Astrocyte (in vitro differentiated cells and primary cell): ENCODE results near the gene TOMM40L. TPM values are rescaled to one million over a fixed set of nuclear protein-coding genes. Genes with fewer than 3 reads are reported as not detected.

Experiments used
- DNase-seq: peaks from one replicate; pipeline ENCODE4 v3.0.0-alpha.2; 2010; ENCODE audit warnings: low read depth
- FAIRE-seq: peaks from 2 replicates; lab custom pipeline; 2011; peaks lifted over from hg19 to GRCh38; lab: Jason Lieb, UNC
- H2AFZ ChIP-seq: 2 replicates; pipeline ENCODE4 v1.6.0; 2012; ENCODE audit warnings: low read depth, low read length, inconsistent platforms
- H3K27ac ChIP-seq: 2 replicates; pipeline ENCODE4 v1.5.1; 2011; ENCODE audit warnings: low read depth, low read length, inconsistent platforms
- H3K27me3 ChIP-seq: 2 replicates; pipeline ENCODE4 v1.6.0; 2011; ENCODE audit warnings: low read length, inconsistent platforms; ENCODE audit not compliant: insufficient read depth
- H3K36me3 ChIP-seq: 2 replicates; pipeline ENCODE4 v1.5.1; 2011; ENCODE audit warnings: low read length, inconsistent platforms; ENCODE audit not compliant: insufficient read depth
- H3K4me1 ChIP-seq: 2 replicates; pipeline ENCODE4 v1.5.1; 2011; ENCODE audit warnings: low read length, inconsistent platforms; ENCODE audit not compliant: insufficient read depth
- H3K4me2 ChIP-seq: 2 replicates; pipeline ENCODE4 v1.6.0; 2012; ENCODE audit warnings: low read length, inconsistent platforms
- H3K4me3 ChIP-seq: 2 replicates; pipeline ENCODE4 v1.5.1; 2011; ENCODE audit warnings: low read depth, mild to moderate bottlenecking, low read length, inconsistent platforms; ENCODE audit not compliant: insufficient read depth
- H3K79me2 ChIP-seq: 2 replicates; pipeline ENCODE4 v1.6.0; 2012; ENCODE audit warnings: mild to moderate bottlenecking, low read length, inconsistent platforms; ENCODE audit not compliant: insufficient read depth
- H3K9ac ChIP-seq: 2 replicates; pipeline ENCODE4 v1.6.0; 2012; ENCODE audit warnings: mild to moderate bottlenecking, low read length, inconsistent platforms
- H3K9me3 ChIP-seq: 2 replicates; pipeline ENCODE4 v1.5.1; 2012; ENCODE audit warnings: low read depth, mild to moderate bottlenecking, low read length, inconsistent platforms; ENCODE audit not compliant: insufficient read depth
- H4K20me1 ChIP-seq: 2 replicates; pipeline ENCODE4 v1.6.0; 2012; ENCODE audit warnings: low read length, inconsistent platforms; ENCODE audit not compliant: insufficient read depth
- H3K27ac Mint-ChIP-seq: one replicate; pipeline ENCODE4 v1.8.0; 2021; ENCODE audit warnings: mild to moderate bottlenecking, mixed read lengths; ENCODE audit not compliant: unreplicated experiment
- H3K27me3 Mint-ChIP-seq: one replicate; pipeline ENCODE4 v1.8.0; 2021; ENCODE audit warnings: low read depth, mixed read lengths; ENCODE audit not compliant: unreplicated experiment
- H3K36me3 Mint-ChIP-seq: one replicate; pipeline ENCODE4 v1.8.0; 2021; ENCODE audit warnings: low read depth, mixed read lengths; ENCODE audit not compliant: unreplicated experiment
- H3K4me1 Mint-ChIP-seq: one replicate; pipeline ENCODE4 v1.8.0; 2021; ENCODE audit warnings: low read depth, mixed read lengths; ENCODE audit not compliant: unreplicated experiment
- H3K4me3 Mint-ChIP-seq: one replicate; pipeline ENCODE4 v1.8.0; 2021; ENCODE audit warnings: mild to moderate bottlenecking, moderate library complexity, mixed read lengths; ENCODE audit not compliant: unreplicated experiment
- H3K9me3 Mint-ChIP-seq: one replicate; pipeline ENCODE4 v1.8.0; 2021; ENCODE audit warnings: mild to moderate bottlenecking, mixed read lengths; ENCODE audit not compliant: unreplicated experiment
- EZH2 ChIP-seq: IDR thresholded peaks from 2 replicates; pipeline ENCODE4 v1.6.1; 2012; ENCODE audit warnings: mild to moderate bottlenecking, low read length, inconsistent platforms; ENCODE audit not compliant: insufficient read depth
- total RNA-seq: library from RNA; stranded (reverse); gene quantifications from 2 replicates; pipeline ENCODE4 v1.2.1, GENCODE V29; 2021
- TF ChIP-seq, protein P1 (sequence below): IDR thresholded peaks from 2 replicates; pipeline ENCODE4 v1.5.1; 2011; ENCODE audit warnings: low read depth, mild to moderate bottlenecking, inconsistent platforms, low read length, moderate library complexity; ENCODE audit not compliant: insufficient read depth

The TOMM40L gene
- total RNA-seq, 1 donor from 2014 or later: 12.0 TPM

DNA sequence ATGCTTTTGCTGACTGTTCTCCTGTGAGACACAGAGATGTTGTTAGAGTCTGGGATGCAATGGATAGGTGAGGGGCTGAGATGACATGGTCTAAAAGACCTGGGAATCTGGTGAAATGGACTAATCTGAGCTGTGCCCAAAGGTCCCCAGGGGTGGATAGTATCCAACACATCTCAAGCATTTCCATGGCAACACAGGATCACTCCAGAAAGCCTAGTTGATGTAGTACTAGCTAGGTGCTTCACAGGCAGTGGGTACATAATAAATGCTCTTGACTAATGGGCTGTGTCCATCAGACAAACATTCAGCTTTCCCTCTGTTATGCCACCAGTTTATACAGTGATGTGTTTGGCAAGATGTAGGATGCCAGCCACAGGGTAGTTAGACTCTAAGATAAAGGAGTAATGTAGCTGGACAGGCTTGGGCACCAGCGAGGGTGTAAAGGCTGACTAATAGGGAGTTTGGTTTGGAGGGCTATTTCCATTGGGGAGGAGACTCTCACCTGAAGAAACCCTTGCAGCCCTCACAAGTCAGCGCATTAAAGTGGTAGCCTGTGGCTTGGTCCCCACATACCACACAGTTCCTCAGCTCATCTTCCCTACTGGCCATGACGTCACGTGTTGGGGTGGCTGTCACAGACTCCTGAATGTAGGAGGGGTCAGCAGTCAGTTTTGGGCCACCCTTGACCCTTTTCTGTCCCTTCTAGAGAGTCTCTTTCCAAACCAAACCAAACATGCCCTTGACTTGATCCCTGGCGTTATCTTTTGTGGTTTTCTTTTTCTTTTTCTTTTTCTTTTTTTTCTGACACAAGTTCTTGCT is 10.3 kb downstream of the TOMM40L start:
- no peaks in the 10 kb centered on the region for H3K9me3 ChIP-seq
- H3K9me3 Mint-ChIP-seq: no peaks in the 10 kb centered on the region
- H3K4me2 ChIP-seq: no peak overlapping the region
- peaks cover 2% of the 10 kb centered on the region for H3K27me3 Mint-ChIP-seq
- peaks cover 8% of the 10 kb centered on the region for H3K4me1 Mint-ChIP-seq
- no peak overlapping the region for H3K4me3 Mint-ChIP-seq
- FAIRE-seq (no peak), DNase-seq (no peak)
- no peak overlapping the region for H3K4me3 ChIP-seq
- H3K79me2 ChIP-seq: no peaks in the 10 kb centered on the region
- no peaks in the 10 kb centered on the region for H4K20me1 ChIP-seq
- no peaks in the 10 kb centered on the region for H3K36me3 ChIP-seq
- H3K27ac ChIP-seq: no peak overlapping the region
- no peaks in the 10 kb centered on the region for H3K36me3 Mint-ChIP-seq
- no peaks in the 10 kb centered on the region for H3K4me1 ChIP-seq
- TF ChIP-seq, protein P1, sequence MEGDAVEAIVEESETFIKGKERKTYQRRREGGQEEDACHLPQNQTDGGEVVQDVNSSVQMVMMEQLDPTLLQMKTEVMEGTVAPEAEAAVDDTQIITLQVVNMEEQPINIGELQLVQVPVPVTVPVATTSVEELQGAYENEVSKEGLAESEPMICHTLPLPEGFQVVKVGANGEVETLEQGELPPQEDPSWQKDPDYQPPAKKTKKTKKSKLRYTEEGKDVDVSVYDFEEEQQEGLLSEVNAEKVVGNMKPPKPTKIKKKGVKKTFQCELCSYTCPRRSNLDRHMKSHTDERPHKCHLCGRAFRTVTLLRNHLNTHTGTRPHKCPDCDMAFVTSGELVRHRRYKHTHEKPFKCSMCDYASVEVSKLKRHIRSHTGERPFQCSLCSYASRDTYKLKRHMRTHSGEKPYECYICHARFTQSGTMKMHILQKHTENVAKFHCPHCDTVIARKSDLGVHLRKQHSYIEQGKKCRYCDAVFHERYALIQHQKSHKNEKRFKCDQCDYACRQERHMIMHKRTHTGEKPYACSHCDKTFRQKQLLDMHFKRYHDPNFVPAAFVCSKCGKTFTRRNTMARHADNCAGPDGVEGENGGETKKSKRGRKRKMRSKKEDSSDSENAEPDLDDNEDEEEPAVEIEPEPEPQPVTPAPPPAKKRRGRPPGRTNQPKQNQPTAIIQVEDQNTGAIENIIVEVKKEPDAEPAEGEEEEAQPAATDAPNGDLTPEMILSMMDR: no peak
- TF ChIP-seq EZH2: no peak
- H3K9ac ChIP-seq: no peak overlapping the region
- H2AFZ ChIP-seq: no peak overlapping the region
- H3K27ac Mint-ChIP-seq: no peak overlapping the region
- peaks cover 6% of the 10 kb centered on the region for H3K27me3 ChIP-seq

DNA sequence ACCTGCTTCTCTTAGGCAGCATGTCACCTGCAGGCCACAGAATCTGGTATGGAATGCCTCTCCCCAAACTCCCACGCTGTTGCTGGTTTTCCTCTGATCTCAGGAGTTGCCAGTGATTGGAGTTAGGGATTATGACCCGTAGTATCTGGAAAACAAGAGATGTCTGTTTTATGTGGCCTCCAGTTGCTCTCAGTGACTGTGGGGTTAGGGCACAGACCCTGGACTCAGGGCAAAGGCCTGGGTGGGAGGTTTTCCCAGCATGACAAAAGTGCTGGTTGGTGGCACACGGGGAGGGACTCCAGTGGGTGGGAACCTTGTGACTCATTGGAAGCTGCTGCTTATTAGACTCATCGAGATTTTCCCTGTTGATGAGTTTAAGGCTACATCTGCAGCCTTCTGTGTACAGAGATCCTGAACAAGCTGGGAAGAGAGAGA is 12.2 kb downstream of the TOMM40L start, which contains the start of gene NR1I3:
NR1I3 (minus strand) TSS at position 165 of the 435 bp plus-strand sequence. CDS start 1,638 bp downstream, outside the sequence.
- Histone ChIP-seq H3K9ac (no peak within 1 kb of the TSS), H3K4me1 (no peaks in the 10 kb centered on the region), H3K36me3 (no peaks in the 10 kb centered on the region), H3K27ac (no peak within 1 kb of the TSS), H4K20me1 (no peaks in the 10 kb centered on the region), H2AFZ (no peak within 1 kb of the TSS), H3K27me3 (peaks cover 6% of the 10 kb centered on the region), H3K9me3 (no peaks in the 10 kb centered on the region), H3K4me2 (no peak within 1 kb of the TSS), H3K4me3 (no peak within 1 kb of the TSS), H3K79me2 (no peaks in the 10 kb centered on the region)
- DNase-seq (no peak), FAIRE-seq (peak; percentile 13)
- Mint-ChIP-seq H3K36me3 (no peaks in the 10 kb centered on the region), H3K4me3 (no peak within 1 kb of the TSS), H3K9me3 (peaks cover 4% of the 10 kb centered on the region), H3K4me1 (peaks cover 17% of the 10 kb centered on the region), H3K27ac (no peak within 1 kb of the TSS), H3K27me3 (peaks cover 2% of the 10 kb centered on the region)
- no peak for TF ChIP-seq EZH2
- TF ChIP-seq, protein P1: no peak

DNA sequence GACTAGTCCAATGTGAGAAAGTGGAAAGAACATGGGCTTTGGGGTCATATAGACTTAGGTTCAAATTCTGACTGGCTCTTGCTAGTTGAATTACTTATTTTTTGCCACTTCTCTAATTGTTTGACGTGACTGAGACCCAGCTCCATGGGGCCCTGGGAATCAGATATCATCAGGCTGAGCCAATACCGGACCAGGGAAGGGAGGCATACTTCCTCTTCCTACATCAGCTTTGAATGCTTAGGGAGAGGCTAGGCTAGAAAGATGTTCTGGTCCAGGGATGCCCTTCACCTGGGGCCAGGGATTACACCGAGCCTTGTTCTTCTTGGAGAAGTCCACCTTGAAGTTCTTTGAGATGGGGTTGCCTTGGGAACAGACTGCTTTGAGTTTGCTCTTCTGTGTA is 15.8 kb downstream of the TOMM40L start:
- Histone ChIP-seq H3K79me2 (no peaks in the 10 kb centered on the region), H3K4me1 (no peaks in the 10 kb centered on the region), H3K9ac (no peak overlapping the region), H3K27me3 (no peaks in the 10 kb centered on the region), H3K4me3 (no peak overlapping the region), H3K4me2 (no peak overlapping the region), H4K20me1 (no peaks in the 10 kb centered on the region), H3K9me3 (no peaks in the 10 kb centered on the region), H3K27ac (no peak overlapping the region), H3K36me3 (no peaks in the 10 kb centered on the region), H2AFZ (no peak overlapping the region)
- H3K36me3 Mint-ChIP-seq: no peaks in the 10 kb centered on the region
- no peak for TF ChIP-seq EZH2
- TF ChIP-seq, protein P1: no peak
- FAIRE-seq: no peak
- H3K4me3 Mint-ChIP-seq: no peak overlapping the region
- H3K27me3 Mint-ChIP-seq: no peaks in the 10 kb centered on the region
- peaks cover 16% of the 10 kb centered on the region for H3K4me1 Mint-ChIP-seq
- no peak overlapping the region for H3K27ac Mint-ChIP-seq
- H3K9me3 Mint-ChIP-seq: peaks cover 4% of the 10 kb centered on the region
- DNase-seq: no peak
